Measurements from ENCODE around the gene IFITM10. TPM values are rescaled to one million over a fixed set of nuclear protein-coding genes. Genes with fewer than 3 reads are reported as not detected.

Gene IFITM10
- polyA plus RNA-seq, 1 of the 3 experiments (the other 2 are of a cell fraction), result 0.21 TPM

- H4K20me1 ChIP-seq (ENCODE audit: insufficient read depth), result no peaks in the 10 kb centered on the region
- H3F3A ChIP-seq (replicated peaks; ENCODE audit: insufficient read depth), result no peaks in the 10 kb centered on the region
- H3K9me3 ChIP-seq, result no peaks in the 10 kb centered on the region
- H3K4me1 ChIP-seq (ENCODE audit: control insufficient read depth in 1 of 2, insufficient read depth in 2 of 2, low read depth in 1 of 2, low read length in 1 of 2), result peaks cover 0 to 8% of the 10 kb centered on the region in 2 experiments; a peak in 1 of 4 replicates
- no peaks in the 10 kb centered on the region for H3K9me2 ChIP-seq
- ChIA-PET POLR2A (no interaction called here), CTCF (interaction anchor here (1.0 to 4.8 kb wide), 5 partner anchors 25 to 433 kb away, joined by 3 to 20 read pairs (median 5); no protein-coding TSS in a partner anchor)
- no peaks in the 10 kb centered on the region for H3K36me3 ChIP-seq (replicated peaks in 1 of 2; ENCODE audit: control insufficient read depth in 1 of 2, insufficient read depth in 2 of 2, low read length in 1 of 2)
- no peak overlapping the region for H3K4me3 ChIP-seq (ENCODE audit: low read depth in 2 of 2, low read length in 1 of 2)
- 81% methylated on average over 15 of the region's 15 CpGs for WGBS (ENCODE audit: low lambda C conversion rate)
- DNase-seq, result no peak
- H3K9ac ChIP-seq, result no peak overlapping the region
- no peak overlapping the region for H3K4me2 ChIP-seq
- H3K27me3 ChIP-seq (ENCODE audit: insufficient read depth), result peaks cover under 1% of the 10 kb centered on the region; the same call in 1 of the 2 replicates
- H2AFZ ChIP-seq (ENCODE audit: low read depth), result no peak overlapping the region
- H3K79me2 ChIP-seq (ENCODE audit: insufficient read depth), result no peaks in the 10 kb centered on the region
- TF ChIP-seq RXRA (IDR thresholded peaks at IDR 0.05; ENCODE audit: borderline replicate concordance, low read depth) (no peak), FOXM1 (IDR thresholded peaks at IDR 0.05; ENCODE audit: low read depth) (no peak), ZBTB33 (IDR thresholded peaks at IDR 0.05; ENCODE audit: borderline replicate concordance, low read depth) (no peak), USF2 (IDR thresholded peaks at IDR 0.05; ENCODE audit: borderline replicate concordance, low read depth, low read length) (no peak), MAX (IDR thresholded peaks at IDR 0.05; ENCODE audit: low read depth) (no peak), MEF2A (IDR thresholded peaks at IDR 0.05; ENCODE audit: borderline replicate concordance, low read depth) (no peak), FOSL2 (IDR thresholded peaks at IDR 0.05; ENCODE audit: borderline replicate concordance, low read depth) (no peak), RAD21 (IDR thresholded peaks at IDR 0.05; ENCODE audit: low read length) (no peak), EZH2phosphoT487 (IDR thresholded peaks at IDR 0.05; ENCODE audit: borderline replicate concordance, low read depth) (no peak), FOXJ3 (CRISPR knock-in tag; IDR thresholded peaks at IDR 0.05) (no peak), RFX5 (IDR thresholded peaks at IDR 0.05; ENCODE audit: low read length) (no peak), NFIC (IDR thresholded peaks at IDR 0.05; ENCODE audit: borderline replicate concordance) (no peak), SIN3A (IDR thresholded peaks at IDR 0.05; ENCODE audit: borderline replicate concordance, low read depth, low read length) (no peak), EP300 (IDR thresholded peaks at IDR 0.05; ENCODE audit: borderline replicate concordance in 1 of 2, low read depth in 1 of 2, low read length in 1 of 2) (no peak), GABPA (IDR thresholded peaks at IDR 0.05; ENCODE audit: low read depth) (no peak), REST (IDR thresholded peaks at IDR 0.05; ENCODE audit: low read depth, low read length) (no peak), GATA2 (CRISPR knock-in tag; IDR thresholded peaks at IDR 0.05) (no peak), NRF1 (IDR thresholded peaks at IDR 0.05; ENCODE audit: low read depth, low read length) (no peak)
- no peak overlapping the region for H3K27ac ChIP-seq (ENCODE audit: low read depth in 2 of 2, low read length in 1 of 2)
These were observed 32.1 kb downstream of the IFITM10 start for GRCh38 chr11:1718326-1718725.

Measured in SK-N-SH (cell line).